Testis (tissue), 5 donors: Measurements from ENCODE around the gene TREX2. TPM values are rescaled to one million over a fixed set of nuclear protein-coding genes. Genes with fewer than 3 reads are reported as not detected.

Source experiments
- DNase-seq: peaks from one replicate; pipeline ENCODE4 v3.0.0-alpha.2; 2019
- H3K27ac ChIP-seq, 2 donors: fragments of 200-600 bp; sonication (generic); one replicate each; pipeline ENCODE4 v1.5.1; 2019
- H3K27me3 ChIP-seq: fragments of 200-600 bp; sonication (generic); one replicate; pipeline ENCODE4 v1.5.1; 2019
- H3K36me3 ChIP-seq: fragments of 200-600 bp; sonication (generic); one replicate; pipeline ENCODE4 v1.5.1; 2017; ENCODE audit warnings: low read depth; ENCODE audit errors: missing control alignments
- H3K4me1 ChIP-seq: fragments of 200-600 bp; sonication (generic); one replicate; pipeline ENCODE4 v1.5.1; 2019
- H3K4me3 ChIP-seq, 2 donors: fragments of 200-600 bp; sonication (generic); one replicate each; pipeline ENCODE4 v1.5.1; 2017 to 2019
- H3K9me3 ChIP-seq: fragments of 200-600 bp; sonication (generic); one replicate; pipeline ENCODE4 v1.5.1; 2017
- CTCF ChIP-seq, 3 experiments: fragments of 450-650 bp in 2 of 3; fragments of 200-600 bp in 1 of 3; sonication (generic) in 1 of 3; IDR thresholded peaks; one replicate each; pipeline ENCODE4 v1.5.1; 2016 to 2019; ENCODE audit warnings: antibody characterized with exemption in 3 of 3, mild to moderate bottlenecking in 2 of 3, moderate library complexity in 1 of 3
- POLR2A ChIP-seq: fragments of 450-650 bp; IDR thresholded peaks from one replicate; pipeline ENCODE4 v1.6.1; 2017; ENCODE audit warnings: antibody characterized with exemption, mild to moderate bottlenecking, moderate library complexity
- WGBS, 2 donors: methylation state at CpG; one replicate each; pipeline ENCODE4 v1.1.5; 2018; 5-methylcytosine and 5-hydroxymethylcytosine counted together
- intact Hi-C: fragments of 100-400 bp; cut with DNase I; formaldehyde crosslinking; loops from one replicate; pipeline ENCODE4 v1.15.1; 2023; ENCODE audit warnings: low total_unique reads
- long read RNA-seq, 2 donors: transcript quantifications; one replicate each; lab custom pipeline, GENCODE V29; 2026
- polyA plus RNA-seq: library from polyadenylated mRNA; stranded (reverse); fragments of 350-450 nt; fragmentation: Illumina TruSeq; extraction: RNeasy Lipid Tissue Mini Kit (QIAGEN cat#74804); gene quantifications from one replicate; pipeline ENCODE4 v1.2.3, GENCODE V29; 2014; ENCODE audit warnings: low read depth, low replicate concordance; ENCODE audit not compliant: insufficient read depth
- total RNA-seq, 2 donors: library from RNA; depleted of rRNA; stranded (reverse); fragments of >200 nt; gene quantifications; one replicate each; pipeline ENCODE4 v1.2.3, GENCODE V29; 2016

TREX2 gene
- total RNA-seq (1 to 10 TPM; 4.0 to 7.5 TPM), polyA plus RNA-seq (0.51 TPM)
- long read RNA-seq, donor 1: 0 reads
- long read RNA-seq, donor 2: 0 reads

GRCh38 chrX:153445856-153446635 lies at the start of gene TREX2:
Gene TREX2 (minus strand): TSS chrX:153446056. CDS start chrX:153445430, 626 bp downstream.
- H3K27me3 ChIP-seq: no peaks in the 10 kb centered on the region
- intact Hi-C loops: no loop called here
- 90% methylated on average over 21 of the region's 30 CpGs; no CpG with 5 or more reads in 1 of the 2 donors for WGBS, 2 donors
- H3K36me3 ChIP-seq: no peaks in the 10 kb centered on the region
- no peak within 1 kb of the TSS for H3K4me3 ChIP-seq
- H3K9me3 ChIP-seq: no peaks in the 10 kb centered on the region
- DNase-seq: no peak
- H3K27ac ChIP-seq: no peak within 1 kb of the TSS
- TF ChIP-seq CTCF (IDR thresholded peaks at IDR 0.05) (no peak), POLR2A (no peak)
- no peaks in the 10 kb centered on the region for H3K4me1 ChIP-seq

- DNase-seq: no peak
- H3K36me3 ChIP-seq: no peaks in the 10 kb centered on the region
Observed at GRCh38 chrX:153495362-153495751, 49.5 kb upstream of the TREX2 start.

GRCh38 chrX:153494541-153495361 lies 48.9 kb upstream of the TREX2 start, which contains the start of gene BGN:
Gene BGN (plus strand): TSS chrX:153494980. CDS start chrX:153504632, 9,652 bp downstream.
- peak within 1 kb of the TSS in 1 of 2 donors; percentile 68 for H3K27ac ChIP-seq
- no peaks in the 10 kb centered on the region for H3K27me3 ChIP-seq
- H3K9me3 ChIP-seq: no peaks in the 10 kb centered on the region
- intact Hi-C loops: no loop called here
- WGBS, 2 donors: 29 to 45% methylated on average over 16 of the region's 41 CpGs
- H3K4me1 ChIP-seq: peaks cover under 1% of the 10 kb centered on the region
- no peaks in the 10 kb centered on the region for H3K36me3 ChIP-seq
- peak within 1 kb of the TSS; percentile 6 to 7 for H3K4me3 ChIP-seq
- DNase-seq: peak; percentile 30
- TF ChIP-seq POLR2A: no peak
- TF ChIP-seq CTCF (IDR thresholded peaks at IDR 0.05): peak in 1 of 3 experiments; percentile 4

More at GRCh38 chrX:153495362-153495751, 49.5 kb upstream of the TREX2 start:
- Histone ChIP-seq H3K27ac (peak overlapping the region in 1 of 2 donors; percentile 68), H3K27me3 (no peaks in the 10 kb centered on the region), H3K4me1 (peaks cover 3% of the 10 kb centered on the region), H3K9me3 (no peaks in the 10 kb centered on the region), H3K4me3 (peak overlapping the region in 1 of 2 donors; percentile 7)
- intact Hi-C loops: no loop called here
- TF ChIP-seq POLR2A (no peak), CTCF (IDR thresholded peaks at IDR 0.05) (no peak)
- WGBS, 2 donors: 9 to 35% methylated on average over 4 to 12 of the region's 17 CpGs

- H3K4me3 ChIP-seq: no peak overlapping the region
- DNase-seq: no peak
- H3K9me3 ChIP-seq: no peaks in the 10 kb centered on the region
- no peaks in the 10 kb centered on the region for H3K36me3 ChIP-seq
- 50 to 60% methylated on average over 2 to 8 of the region's 12 CpGs for WGBS, 2 donors
- TF ChIP-seq CTCF (IDR thresholded peaks at IDR 0.05): no peak
- no peak for TF ChIP-seq POLR2A
- no peaks in the 10 kb centered on the region for H3K27me3 ChIP-seq
- intact Hi-C loops: no loop called here
- peak overlapping the region in 1 of 2 donors; percentile 68 for H3K27ac ChIP-seq
- H3K4me1 ChIP-seq: no peaks in the 10 kb centered on the region
Observed at GRCh38 chrX:153494061-153494460, 48.2 kb upstream of the TREX2 start.
